22Rv1 (cell line): ENCODE data around the gene APBA2.

ENCODE experiments used
- H3K27ac ChIP-seq: fragments of 450-650 bp; 2 replicates; pipeline ENCODE4 v1.5.1; 2017
- ZFX ChIP-seq: fragments of 450-650 bp; IDR thresholded peaks from 2 replicates; pipeline ENCODE4 v1.6.1; 2017; ENCODE audit warnings: antibody characterized with exemption, borderline replicate concordance
- TF ChIP-seq, protein P1 (sequence below): fragments of 450-650 bp; IDR thresholded peaks from 2 replicates; pipeline ENCODE4 v1.5.1; 2017; ENCODE audit warnings: mild to moderate bottlenecking

The APBA2 gene

DNA sequence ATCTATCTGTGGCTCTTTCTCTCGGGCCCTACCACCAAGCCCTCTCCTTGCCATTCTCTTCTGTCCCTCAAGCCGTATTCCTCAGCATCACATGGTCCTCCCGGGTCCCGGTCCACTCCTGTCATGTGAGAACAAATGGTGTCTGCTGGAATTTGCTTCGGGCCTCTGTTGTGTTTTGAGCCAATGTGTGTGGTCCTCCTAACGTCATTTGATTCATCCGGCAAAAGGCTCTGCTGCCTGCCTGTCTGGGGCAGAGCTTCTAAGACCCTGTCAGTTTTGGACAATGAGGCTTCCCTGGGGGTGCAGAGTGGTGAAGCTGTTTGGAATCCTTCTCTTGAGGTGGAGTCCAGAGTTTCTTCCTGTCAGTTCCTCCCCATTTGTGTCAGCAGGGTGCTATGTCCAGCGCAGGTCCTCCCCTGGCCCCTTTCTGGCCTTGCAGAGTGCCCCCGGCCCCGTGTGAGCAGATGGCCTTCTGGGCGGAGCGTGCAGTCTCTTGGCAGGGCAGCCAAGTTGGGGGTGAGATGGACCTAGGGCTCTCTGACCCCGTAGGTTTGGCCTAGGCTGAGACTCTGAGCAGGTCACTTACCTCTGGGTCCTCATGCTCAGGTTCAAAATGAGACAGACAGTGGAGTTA lies 93.6 kb downstream of the APBA2 start:
- H3K27ac ChIP-seq, result no peak overlapping the region
- TF ChIP-seq, protein P1, sequence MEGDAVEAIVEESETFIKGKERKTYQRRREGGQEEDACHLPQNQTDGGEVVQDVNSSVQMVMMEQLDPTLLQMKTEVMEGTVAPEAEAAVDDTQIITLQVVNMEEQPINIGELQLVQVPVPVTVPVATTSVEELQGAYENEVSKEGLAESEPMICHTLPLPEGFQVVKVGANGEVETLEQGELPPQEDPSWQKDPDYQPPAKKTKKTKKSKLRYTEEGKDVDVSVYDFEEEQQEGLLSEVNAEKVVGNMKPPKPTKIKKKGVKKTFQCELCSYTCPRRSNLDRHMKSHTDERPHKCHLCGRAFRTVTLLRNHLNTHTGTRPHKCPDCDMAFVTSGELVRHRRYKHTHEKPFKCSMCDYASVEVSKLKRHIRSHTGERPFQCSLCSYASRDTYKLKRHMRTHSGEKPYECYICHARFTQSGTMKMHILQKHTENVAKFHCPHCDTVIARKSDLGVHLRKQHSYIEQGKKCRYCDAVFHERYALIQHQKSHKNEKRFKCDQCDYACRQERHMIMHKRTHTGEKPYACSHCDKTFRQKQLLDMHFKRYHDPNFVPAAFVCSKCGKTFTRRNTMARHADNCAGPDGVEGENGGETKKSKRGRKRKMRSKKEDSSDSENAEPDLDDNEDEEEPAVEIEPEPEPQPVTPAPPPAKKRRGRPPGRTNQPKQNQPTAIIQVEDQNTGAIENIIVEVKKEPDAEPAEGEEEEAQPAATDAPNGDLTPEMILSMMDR, result no peak
- TF ChIP-seq ZFX, result no peak

GRCh38 chr15:28980709-28981350 lies 95.1 kb downstream of the APBA2 start:
- H3K27ac ChIP-seq, result no peak overlapping the region
- TF ChIP-seq, protein P1, result no peak
- no peak for TF ChIP-seq ZFX

GRCh38 chr15:28981351-28981720 lies 95.6 kb downstream of the APBA2 start:
- no peak overlapping the region for H3K27ac ChIP-seq
- TF ChIP-seq ZFX, result no peak
- TF ChIP-seq, protein P1, result no peak

GRCh38 chr15:28981921-28982320 lies 96.1 kb downstream of the APBA2 start:
- no peak overlapping the region for H3K27ac ChIP-seq
- TF ChIP-seq ZFX, result no peak
- TF ChIP-seq, protein P1, result no peak

DNA sequence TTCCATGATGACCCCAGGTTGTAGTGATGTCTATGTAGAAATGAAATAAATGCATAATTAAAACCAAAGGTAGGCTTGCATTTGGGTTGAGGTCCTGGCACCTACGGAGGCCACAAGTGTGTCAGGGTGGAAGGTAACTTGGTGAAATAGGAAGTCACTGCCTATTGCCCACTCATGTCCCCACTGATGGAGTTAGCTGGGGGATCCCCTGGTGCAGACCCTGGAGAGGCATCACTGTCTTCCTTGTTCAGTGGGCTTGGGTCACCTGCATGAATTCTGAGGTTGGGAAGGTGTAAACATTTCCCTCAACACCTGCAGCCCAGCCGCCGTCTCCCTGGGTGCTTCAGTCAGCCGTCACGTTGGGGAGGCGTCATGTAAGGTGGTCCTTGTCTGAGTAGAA lies 97.1 kb downstream of the APBA2 start:
- H3K27ac ChIP-seq, result no peak overlapping the region
- TF ChIP-seq, protein P1, result no peak
- no peak for TF ChIP-seq ZFX

- H3K27ac ChIP-seq, result no peak overlapping the region
- TF ChIP-seq ZFX, result no peak
- TF ChIP-seq, protein P1, result peak; percentile 70
These were observed 97.9 kb downstream of the APBA2 start for GRCh38 chr15:28983432-28984311.
